GM12878 (cell line): ENCODE data around the gene RABEP1.

Experiments
- BRCA1 ChIP-seq: IDR thresholded peaks from 2 replicates; pipeline ENCODE4 v1.6.1; 2011; ENCODE audit warnings: low read depth, low read length, improper control_type of control experiment
- EZH2 ChIP-seq: IDR thresholded peaks from 2 replicates; pipeline ENCODE4 v1.6.1; 2012; ENCODE audit warnings: low read depth, mild to moderate bottlenecking, control low read depth, inconsistent platforms, low read length, borderline replicate concordance; ENCODE audit not compliant: control insufficient read depth
- FOS ChIP-seq: IDR thresholded peaks from 3 replicates; pipeline ENCODE4 v1.6.1; 2011; ENCODE audit warnings: borderline replicate concordance; ENCODE audit not compliant: insufficient read length; ENCODE audit errors: extremely low read depth
- GABPA ChIP-seq: IDR thresholded peaks from 2 replicates; pipeline ENCODE4 v1.6.1; 2014; ENCODE audit warnings: antibody characterized with exemption, low read depth, mild to moderate bottlenecking, inconsistent platforms
- KAT2A ChIP-seq: conservative IDR thresholded peaks from 2 replicates; pipeline ENCODE4 v1.6.1; 2011; ENCODE audit warnings: low read depth, low read length; ENCODE audit not compliant: control insufficient read depth
- MXI1 ChIP-seq: fragments of 150-350 bp; IDR thresholded peaks from 2 replicates; pipeline ENCODE4 v1.6.1; 2011; ENCODE audit warnings: low read depth, mild to moderate bottlenecking, inconsistent platforms, low read length, improper control_type of control experiment
- NR2C2 ChIP-seq: IDR thresholded peaks from 2 replicates; pipeline ENCODE4 v1.6.1; 2011; ENCODE audit warnings: borderline replicate concordance, low read depth; ENCODE audit not compliant: control insufficient read depth, insufficient read length
- POLR2A ChIP-seq: IDR thresholded peaks from 2 replicates; pipeline ENCODE4 v1.6.1; 2011; ENCODE audit warnings: low read depth, mild to moderate bottlenecking, low read length
- RAD51 ChIP-seq: fragments of 450-650 bp; IDR thresholded peaks from 2 replicates; pipeline ENCODE4 v1.6.1; 2016; ENCODE audit warnings: moderate library complexity, mild to moderate bottlenecking, inconsistent platforms
- SMC3 ChIP-seq: IDR thresholded peaks from 2 replicates; pipeline ENCODE4 v1.6.1; 2011; ENCODE audit warnings: low read length, improper control_type of control experiment, borderline replicate concordance
- TF ChIP-seq, protein P1 (sequence below), 3 experiments: IDR thresholded peaks in 2 of 3; conservative IDR thresholded peaks in 1 of 3; 2 replicates each; pipeline ENCODE4 v1.5.1; 2011; ENCODE audit warnings: low read depth in 3 of 3, low read length in 3 of 3, mild to moderate bottlenecking in 3 of 3, control low read depth in 2 of 3, moderate library complexity in 2 of 3, inconsistent platforms in 1 of 3, mixed read lengths in 1 of 3; ENCODE audit not compliant: control insufficient read depth in 2 of 3, insufficient read depth in 1 of 3; ENCODE audit errors: extremely low read depth in 1 of 3

DNA sequence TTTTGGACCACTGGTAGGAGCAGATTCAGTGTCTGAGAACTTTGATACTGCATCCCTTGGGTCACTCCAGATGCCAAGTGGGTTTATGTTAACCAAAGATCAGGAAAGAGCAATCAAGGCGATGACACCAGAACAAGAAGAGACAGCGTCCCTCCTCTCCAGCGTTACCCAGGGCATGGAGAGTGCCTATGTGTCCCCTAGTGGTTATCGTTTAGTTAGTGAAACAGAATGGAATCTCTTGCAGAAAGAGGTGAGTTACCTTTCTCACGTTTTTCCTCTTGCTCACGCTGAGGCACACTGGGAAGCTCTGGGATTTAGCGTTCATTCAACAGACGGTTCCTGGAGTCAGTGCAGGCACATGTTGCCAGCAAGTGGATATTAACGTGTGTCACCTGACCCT lies 79.3 kb downstream of the RABEP1 start:
- TF ChIP-seq RAD51 (no peak), GABPA (no peak), KAT2A (no peak), BRCA1 (no peak), EZH2 (no peak), SMC3 (no peak), FOS (no peak), POLR2A (no peak), NR2C2 (no peak), MXI1 (no peak)
- TF ChIP-seq, protein P1, sequence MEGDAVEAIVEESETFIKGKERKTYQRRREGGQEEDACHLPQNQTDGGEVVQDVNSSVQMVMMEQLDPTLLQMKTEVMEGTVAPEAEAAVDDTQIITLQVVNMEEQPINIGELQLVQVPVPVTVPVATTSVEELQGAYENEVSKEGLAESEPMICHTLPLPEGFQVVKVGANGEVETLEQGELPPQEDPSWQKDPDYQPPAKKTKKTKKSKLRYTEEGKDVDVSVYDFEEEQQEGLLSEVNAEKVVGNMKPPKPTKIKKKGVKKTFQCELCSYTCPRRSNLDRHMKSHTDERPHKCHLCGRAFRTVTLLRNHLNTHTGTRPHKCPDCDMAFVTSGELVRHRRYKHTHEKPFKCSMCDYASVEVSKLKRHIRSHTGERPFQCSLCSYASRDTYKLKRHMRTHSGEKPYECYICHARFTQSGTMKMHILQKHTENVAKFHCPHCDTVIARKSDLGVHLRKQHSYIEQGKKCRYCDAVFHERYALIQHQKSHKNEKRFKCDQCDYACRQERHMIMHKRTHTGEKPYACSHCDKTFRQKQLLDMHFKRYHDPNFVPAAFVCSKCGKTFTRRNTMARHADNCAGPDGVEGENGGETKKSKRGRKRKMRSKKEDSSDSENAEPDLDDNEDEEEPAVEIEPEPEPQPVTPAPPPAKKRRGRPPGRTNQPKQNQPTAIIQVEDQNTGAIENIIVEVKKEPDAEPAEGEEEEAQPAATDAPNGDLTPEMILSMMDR (IDR thresholded peaks at IDR 0.05 in 2 of 3, conservative IDR thresholded peaks at IDR 0.05 in 1 of 3; ENCODE audit: control insufficient read depth in 2 of 3, extremely low read depth in 1 of 3, insufficient read depth in 1 of 3, low read depth in 3 of 3, low read length in 3 of 3): no peak
